ENCODE results near the gene CD2BP2. TPM values are rescaled to one million over a fixed set of nuclear protein-coding genes. Genes with fewer than 3 reads are reported as not detected.
A peak's percentile ranks its signal among the peaks of the same experiment; 100 is the strongest.
"Not testable (repeated sequence)": the region's sequence is repeated elsewhere in the genome, so short reads cannot be mapped to it uniquely, and the experiment has no call there.

The CD2BP2 gene
- total RNA-seq, 1 donor from 2014 or later = 58.8 TPM

DNA sequence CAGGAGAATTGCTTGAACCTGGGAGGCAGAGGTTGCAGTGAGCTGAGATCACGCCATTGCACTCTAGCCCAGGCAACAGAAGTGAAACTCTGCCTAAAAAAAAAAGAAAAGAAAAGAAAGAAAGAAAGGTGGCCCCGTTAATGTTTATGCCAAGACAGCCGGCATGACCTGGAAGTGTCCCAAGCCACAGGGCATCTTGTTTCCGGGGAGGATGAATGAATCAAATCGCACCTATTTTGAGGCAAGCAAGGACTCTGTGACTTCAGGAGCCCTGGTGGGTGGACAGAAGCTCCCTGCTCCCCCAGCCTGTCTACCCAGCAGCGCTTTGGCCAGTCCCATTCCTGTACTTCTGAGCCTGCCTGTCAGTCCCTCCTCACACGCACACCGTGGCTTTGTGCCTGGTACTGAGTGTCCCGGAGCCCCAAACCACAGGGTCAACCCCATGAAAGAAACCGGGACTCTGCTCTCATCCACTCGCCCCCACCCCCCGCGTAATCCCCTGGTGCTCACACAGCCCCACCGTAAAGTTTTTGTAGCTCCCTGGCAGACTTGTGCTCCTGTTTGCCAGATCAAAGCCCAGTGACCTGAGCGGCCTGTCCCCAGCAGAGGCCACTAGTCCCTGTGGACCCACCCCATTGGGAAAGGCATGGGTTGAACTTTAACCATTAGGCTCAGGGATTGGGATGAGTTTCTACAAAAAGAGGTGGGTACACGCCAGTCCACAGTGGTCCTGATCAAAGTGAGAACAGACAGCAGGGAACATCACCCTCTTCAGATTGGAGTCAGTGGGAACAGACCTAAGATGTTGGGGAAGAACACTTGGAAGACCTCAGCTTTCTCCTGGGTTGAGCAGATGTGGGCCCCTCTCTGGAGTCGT, 19.3 kb downstream of the CD2BP2 start:
- DNase-seq (ENCODE audit: low read depth) (peak; percentile 20), FAIRE-seq (no peak)
- Histone ChIP-seq H3K4me3 (ENCODE audit: insufficient read depth, low read depth, low read length) (peak overlapping the region; percentile 66), H3K79me2 (ENCODE audit: insufficient read depth, low read length) (peaks cover 12% of the 10 kb centered on the region), H3K36me3 (ENCODE audit: insufficient read depth, low read length) (no peaks in the 10 kb centered on the region), H3K4me1 (ENCODE audit: insufficient read depth, low read length) (peaks cover 7% of the 10 kb centered on the region), H3K9me3 (ENCODE audit: insufficient read depth, low read depth, low read length) (no peaks in the 10 kb centered on the region), H3K4me2 (ENCODE audit: low read length) (peak overlapping the region; percentile 83), H4K20me1 (ENCODE audit: insufficient read depth, low read length) (no peaks in the 10 kb centered on the region), H3K9ac (ENCODE audit: low read length) (peak overlapping the region; percentile 83), H3K27ac (ENCODE audit: low read depth, low read length) (no peak overlapping the region), H2AFZ (ENCODE audit: low read depth, low read length) (peak overlapping the region; percentile 54), H3K27me3 (ENCODE audit: insufficient read depth, low read length) (no peaks in the 10 kb centered on the region)
- peaks cover 3% of the 10 kb centered on the region for H3K9me3 Mint-ChIP-seq (ENCODE audit: unreplicated experiment)
- peak overlapping the region; percentile 75 for H3K4me3 Mint-ChIP-seq (ENCODE audit: unreplicated experiment)
- no peaks in the 10 kb centered on the region for H3K27me3 Mint-ChIP-seq (ENCODE audit: low read depth, unreplicated experiment)
- no peak overlapping the region for H3K27ac Mint-ChIP-seq (ENCODE audit: unreplicated experiment)
- peaks cover 6% of the 10 kb centered on the region for H3K4me1 Mint-ChIP-seq (ENCODE audit: low read depth, unreplicated experiment)
- TF ChIP-seq EZH2 (IDR thresholded peaks at IDR 0.05; ENCODE audit: insufficient read depth, low read length) = no peak
- TF ChIP-seq, protein P1, sequence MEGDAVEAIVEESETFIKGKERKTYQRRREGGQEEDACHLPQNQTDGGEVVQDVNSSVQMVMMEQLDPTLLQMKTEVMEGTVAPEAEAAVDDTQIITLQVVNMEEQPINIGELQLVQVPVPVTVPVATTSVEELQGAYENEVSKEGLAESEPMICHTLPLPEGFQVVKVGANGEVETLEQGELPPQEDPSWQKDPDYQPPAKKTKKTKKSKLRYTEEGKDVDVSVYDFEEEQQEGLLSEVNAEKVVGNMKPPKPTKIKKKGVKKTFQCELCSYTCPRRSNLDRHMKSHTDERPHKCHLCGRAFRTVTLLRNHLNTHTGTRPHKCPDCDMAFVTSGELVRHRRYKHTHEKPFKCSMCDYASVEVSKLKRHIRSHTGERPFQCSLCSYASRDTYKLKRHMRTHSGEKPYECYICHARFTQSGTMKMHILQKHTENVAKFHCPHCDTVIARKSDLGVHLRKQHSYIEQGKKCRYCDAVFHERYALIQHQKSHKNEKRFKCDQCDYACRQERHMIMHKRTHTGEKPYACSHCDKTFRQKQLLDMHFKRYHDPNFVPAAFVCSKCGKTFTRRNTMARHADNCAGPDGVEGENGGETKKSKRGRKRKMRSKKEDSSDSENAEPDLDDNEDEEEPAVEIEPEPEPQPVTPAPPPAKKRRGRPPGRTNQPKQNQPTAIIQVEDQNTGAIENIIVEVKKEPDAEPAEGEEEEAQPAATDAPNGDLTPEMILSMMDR (IDR thresholded peaks at IDR 0.05; ENCODE audit: insufficient read depth, low read depth, low read length) = no peak
- peaks cover 5% of the 10 kb centered on the region for H3K36me3 Mint-ChIP-seq (ENCODE audit: low read depth, unreplicated experiment)

DNA sequence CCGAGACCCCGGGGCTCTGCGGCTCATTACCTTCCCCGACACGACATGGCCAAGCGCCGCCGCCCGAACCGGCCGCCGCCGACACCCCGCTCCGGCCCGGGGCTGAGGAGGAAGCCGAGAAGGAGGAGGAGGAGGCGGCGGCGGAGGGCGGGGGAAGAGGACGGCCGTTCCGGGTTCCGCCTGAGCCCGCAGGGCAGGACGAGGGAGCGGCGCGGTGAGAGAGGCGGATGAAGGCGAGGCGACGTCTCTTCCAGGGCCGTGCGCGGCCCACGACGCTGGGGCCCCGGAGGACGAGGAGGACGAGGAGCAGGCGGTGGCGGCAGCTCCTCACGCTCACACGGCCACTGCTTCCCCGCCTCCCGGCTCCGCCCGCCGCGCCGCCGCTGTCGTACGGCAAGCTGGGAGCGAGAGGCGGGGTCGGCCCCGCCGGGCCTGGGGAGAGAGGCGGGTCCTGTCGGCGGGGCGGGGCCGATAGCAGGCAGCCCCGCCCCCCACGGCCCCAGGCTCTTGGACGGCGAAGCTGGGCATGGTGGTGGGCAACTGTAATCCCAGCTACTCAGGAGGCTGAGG, 20.0 kb downstream of the CD2BP2 start:
- H3K27ac Mint-ChIP-seq (ENCODE audit: unreplicated experiment) = peak overlapping the region; percentile 26
- FAIRE-seq; H3K4me1 Mint-ChIP-seq (ENCODE audit: low read depth, unreplicated experiment): not testable (repeated sequence)

GRCh38 chr16:30334473-30334989, 20.6 kb downstream of the CD2BP2 start:
- not testable (repeated sequence) for H2AFZ ChIP-seq (ENCODE audit: low read depth, low read length); H3K4me1 ChIP-seq (ENCODE audit: insufficient read depth, low read length); FAIRE-seq; H3K27me3 Mint-ChIP-seq (ENCODE audit: low read depth, unreplicated experiment); H3K9me3 ChIP-seq (ENCODE audit: insufficient read depth, low read depth, low read length); H3K27me3 ChIP-seq (ENCODE audit: insufficient read depth, low read length); H3K9me3 Mint-ChIP-seq (ENCODE audit: unreplicated experiment); H3K36me3 ChIP-seq (ENCODE audit: insufficient read depth, low read length); H3K27ac ChIP-seq (ENCODE audit: low read depth, low read length); H3K4me1 Mint-ChIP-seq (ENCODE audit: low read depth, unreplicated experiment); H4K20me1 ChIP-seq (ENCODE audit: insufficient read depth, low read length); H3K36me3 Mint-ChIP-seq (ENCODE audit: low read depth, unreplicated experiment)
- peak overlapping the region; percentile 82 for H3K4me2 ChIP-seq (ENCODE audit: low read length)
- peak; percentile 51 for DNase-seq (ENCODE audit: low read depth)
- Mint-ChIP-seq H3K4me3 (ENCODE audit: unreplicated experiment) (peak overlapping the region; percentile 98), H3K27ac (ENCODE audit: unreplicated experiment) (peak overlapping the region; percentile 73)
- H3K79me2 ChIP-seq (ENCODE audit: insufficient read depth, low read length) = peaks cover 20% of the 10 kb centered on the region
- H3K9ac ChIP-seq (ENCODE audit: low read length) = peak overlapping the region; percentile 83
- peak overlapping the region; percentile 61 for H3K4me3 ChIP-seq (ENCODE audit: insufficient read depth, low read depth, low read length)

More for the DNA sequence above, 20.0 kb downstream of the CD2BP2 start:
- peaks cover 18% of the 10 kb centered on the region for H3K79me2 ChIP-seq (ENCODE audit: insufficient read depth, low read length)
- not testable (repeated sequence) for H3K27me3 Mint-ChIP-seq (ENCODE audit: low read depth, unreplicated experiment); H3K36me3 ChIP-seq (ENCODE audit: insufficient read depth, low read length); H3K9me3 Mint-ChIP-seq (ENCODE audit: unreplicated experiment); H3K9me3 ChIP-seq (ENCODE audit: insufficient read depth, low read depth, low read length); H4K20me1 ChIP-seq (ENCODE audit: insufficient read depth, low read length); H3K27me3 ChIP-seq (ENCODE audit: insufficient read depth, low read length); H3K36me3 Mint-ChIP-seq (ENCODE audit: low read depth, unreplicated experiment); H3K4me1 ChIP-seq (ENCODE audit: insufficient read depth, low read length)
- peak overlapping the region; percentile 66 for H3K4me3 ChIP-seq (ENCODE audit: insufficient read depth, low read depth, low read length)
- H3K9ac ChIP-seq (ENCODE audit: low read length) = peak overlapping the region; percentile 83
- peak overlapping the region; percentile 83 for H3K27ac ChIP-seq (ENCODE audit: low read depth, low read length)
- peak overlapping the region; percentile 76 for H3K4me3 Mint-ChIP-seq (ENCODE audit: unreplicated experiment)
- peak; percentile 42 for DNase-seq (ENCODE audit: low read depth)
- peak overlapping the region; percentile 83 for H3K4me2 ChIP-seq (ENCODE audit: low read length)
- peak overlapping the region; percentile 89 for H2AFZ ChIP-seq (ENCODE audit: low read depth, low read length)

GRCh38 chr16:30324220-30324619, 30.9 kb downstream of the CD2BP2 start:
- not testable (repeated sequence) for FAIRE-seq; H3K4me3 Mint-ChIP-seq (ENCODE audit: unreplicated experiment); H3K9me3 Mint-ChIP-seq (ENCODE audit: unreplicated experiment); H3K27ac Mint-ChIP-seq (ENCODE audit: unreplicated experiment); H3K9me3 ChIP-seq (ENCODE audit: insufficient read depth, low read depth, low read length); H3K4me1 ChIP-seq (ENCODE audit: insufficient read depth, low read length); H3K27me3 Mint-ChIP-seq (ENCODE audit: low read depth, unreplicated experiment); H3K36me3 ChIP-seq (ENCODE audit: insufficient read depth, low read length); H3K4me2 ChIP-seq (ENCODE audit: low read length); H3K36me3 Mint-ChIP-seq (ENCODE audit: low read depth, unreplicated experiment); H3K27me3 ChIP-seq (ENCODE audit: insufficient read depth, low read length); H2AFZ ChIP-seq (ENCODE audit: low read depth, low read length); H3K27ac ChIP-seq (ENCODE audit: low read depth, low read length); DNase-seq (ENCODE audit: low read depth); H3K9ac ChIP-seq (ENCODE audit: low read length); H4K20me1 ChIP-seq (ENCODE audit: insufficient read depth, low read length); H3K4me3 ChIP-seq (ENCODE audit: insufficient read depth, low read depth, low read length); H3K4me1 Mint-ChIP-seq (ENCODE audit: low read depth, unreplicated experiment)
- H3K79me2 ChIP-seq (ENCODE audit: insufficient read depth, low read length) = peaks cover 37% of the 10 kb centered on the region

GRCh38 chr16:30318647-30319046, 36.5 kb downstream of the CD2BP2 start:
- H3K36me3 Mint-ChIP-seq (ENCODE audit: low read depth, unreplicated experiment); H3K4me3 Mint-ChIP-seq (ENCODE audit: unreplicated experiment); H3K4me2 ChIP-seq (ENCODE audit: low read length); H2AFZ ChIP-seq (ENCODE audit: low read depth, low read length); H3K4me3 ChIP-seq (ENCODE audit: insufficient read depth, low read depth, low read length); H3K9ac ChIP-seq (ENCODE audit: low read length); H3K9me3 ChIP-seq (ENCODE audit: insufficient read depth, low read depth, low read length); H3K27me3 Mint-ChIP-seq (ENCODE audit: low read depth, unreplicated experiment); H3K27me3 ChIP-seq (ENCODE audit: insufficient read depth, low read length); H3K4me1 Mint-ChIP-seq (ENCODE audit: low read depth, unreplicated experiment); H3K9me3 Mint-ChIP-seq (ENCODE audit: unreplicated experiment); H3K27ac Mint-ChIP-seq (ENCODE audit: unreplicated experiment); DNase-seq (ENCODE audit: low read depth); H3K36me3 ChIP-seq (ENCODE audit: insufficient read depth, low read length); H4K20me1 ChIP-seq (ENCODE audit: insufficient read depth, low read length); H3K4me1 ChIP-seq (ENCODE audit: insufficient read depth, low read length); FAIRE-seq; H3K27ac ChIP-seq (ENCODE audit: low read depth, low read length): not testable (repeated sequence)
- peaks cover 18% of the 10 kb centered on the region for H3K79me2 ChIP-seq (ENCODE audit: insufficient read depth, low read length)
